Cardiac septum (tissue), 1 donor: Measurements from ENCODE around the gene SLC7A6. TPM values are rescaled to one million over a fixed set of nuclear protein-coding genes. Genes with fewer than 3 reads are reported as not detected.

Source experiments
- DNase-seq: peaks from one replicate; pipeline ENCODE4 v3.0.0-alpha.2; 2020; ENCODE audit warnings: low spot score
- intact Hi-C: fragments of 100-400 bp; cut with DNase I; formaldehyde crosslinking; loops from one replicate; pipeline ENCODE4 v1.14.0; 2022
- total RNA-seq: library from RNA; stranded (reverse); fragmentation: NEBNext Ultra II Directional; extraction: Animal tissue kit (Norgen Biotek cat#: 25700); gene quantifications from one replicate; pipeline ENCODE4 v1.2.1, GENCODE V29; 2021
- donor health status: DM: no; HTN: no; CAD: no.

SLC7A6 gene
- total RNA-seq, 1 donor from 2014 or later, result 42.4 TPM

DNA sequence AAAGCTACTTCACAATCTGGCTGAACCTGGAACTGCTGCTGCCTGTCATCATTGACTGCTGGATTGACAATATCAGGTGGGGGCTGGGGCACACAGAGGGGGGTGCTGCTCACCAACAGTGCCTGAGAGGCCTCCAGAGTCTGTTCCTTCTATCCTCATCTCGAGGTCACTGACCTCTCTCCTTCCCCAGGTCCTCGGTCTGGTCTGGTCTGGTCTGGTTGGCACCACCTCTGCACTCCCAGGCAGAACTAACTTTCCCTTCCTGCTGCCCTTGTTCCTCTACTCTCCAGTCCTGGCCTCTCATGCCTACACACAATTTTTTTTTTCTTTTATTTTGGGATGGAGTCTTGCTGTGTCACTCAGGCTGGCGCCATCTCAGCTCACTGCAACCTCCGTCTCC is 15.0 kb upstream of the SLC7A6 start:
- intact Hi-C loops, result loop anchor here (5.0 kb wide), 1 partner anchor 63 kb away; the partner anchor contains the start of genes PRMT7 and SLC7A6OS

DNA sequence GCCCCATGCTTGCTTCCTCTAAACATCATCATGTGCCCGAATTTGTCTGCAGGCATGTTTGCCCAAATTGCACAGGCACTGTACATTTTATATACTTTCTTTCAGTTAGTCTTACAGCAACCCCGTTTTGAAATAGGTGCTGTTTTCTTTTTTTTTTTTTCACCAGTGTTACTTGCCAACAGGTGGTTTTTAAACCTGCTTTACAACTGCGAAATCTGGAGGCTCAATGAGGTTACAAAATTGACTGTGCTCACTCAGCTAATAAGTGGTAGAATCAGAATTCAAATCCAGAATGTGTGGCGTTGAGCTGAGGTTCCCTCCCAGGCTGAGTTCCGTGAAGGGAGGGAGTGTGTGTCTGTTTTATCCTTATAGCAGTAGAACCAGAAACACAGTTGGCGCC is 13.4 kb upstream of the SLC7A6 start:
- DNase-seq, result no peak
- intact Hi-C loops, result no loop called here

More for the DNA sequence above, 15.0 kb upstream of the SLC7A6 start:
- no peak for DNase-seq

DNA sequence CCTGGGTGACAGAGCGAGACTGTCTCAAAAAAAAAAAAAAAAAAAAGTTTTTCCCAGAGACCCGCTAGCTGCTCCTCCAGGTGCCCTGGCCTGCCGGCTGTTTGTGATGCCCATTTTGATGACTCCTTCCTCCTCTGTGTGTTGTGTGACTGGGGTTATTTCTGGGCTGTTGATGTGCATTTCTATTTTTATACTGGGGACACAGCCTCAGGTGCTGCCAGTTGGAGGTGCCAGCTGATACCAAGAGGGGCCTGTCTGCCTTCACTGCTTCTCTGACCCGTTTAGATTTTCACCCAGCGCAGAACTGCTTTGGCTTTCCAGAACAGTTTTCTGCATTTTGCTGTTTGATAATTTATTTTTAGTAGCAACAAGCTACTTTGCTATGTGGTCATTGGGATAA is 12.5 kb upstream of the SLC7A6 start:
- intact Hi-C loops, result no loop called here
- no peak for DNase-seq

GRCh38 chr16:68252383-68252782 is 11.9 kb upstream of the SLC7A6 start:
- intact Hi-C loops, result no loop called here
- DNase-seq, result no peak

- DNase-seq, result no peak
- intact Hi-C loops, result no loop called here
Observed at GRCh38 chr16:68253721-68254120, 10.6 kb upstream of the SLC7A6 start.

GRCh38 chr16:68255712-68256111 is 8.6 kb upstream of the SLC7A6 start:
- DNase-seq, result no peak
- intact Hi-C loops, result no loop called here

DNA sequence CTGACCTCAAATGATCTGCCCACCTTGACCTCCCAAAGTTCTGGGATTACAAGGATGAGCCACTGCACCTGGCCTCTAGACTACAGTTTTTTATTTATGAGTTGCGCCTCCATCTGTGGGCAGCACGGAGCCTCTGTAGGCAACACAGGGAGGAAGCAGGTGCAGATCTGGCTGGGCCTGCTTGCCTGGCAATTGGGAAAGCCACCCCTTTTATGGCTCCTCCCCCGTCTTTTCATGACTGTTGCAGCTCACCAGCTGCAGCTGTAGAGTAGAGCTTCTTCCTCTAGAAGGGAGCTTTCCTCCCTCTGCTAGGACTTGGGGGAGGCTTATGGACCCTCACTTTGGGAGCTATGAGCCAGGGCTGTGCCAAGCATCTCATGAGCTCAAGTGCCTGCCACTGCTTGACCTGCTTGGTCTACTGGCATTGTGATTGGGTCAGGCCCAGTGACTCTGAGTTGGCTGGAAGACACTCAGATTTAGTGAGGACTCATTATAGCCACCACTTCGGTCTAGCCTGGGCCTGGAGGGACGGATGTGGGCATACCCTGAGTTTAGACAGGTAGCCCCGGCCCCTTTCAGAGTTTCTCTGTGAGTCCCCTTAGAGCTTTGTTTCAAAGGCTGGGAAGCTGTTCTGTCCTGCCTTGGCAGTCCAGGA is 6.9 kb upstream of the SLC7A6 start:
- intact Hi-C loops, result no loop called here
- no peak for DNase-seq

- intact Hi-C loops, result no loop called here
Observed at GRCh38 chr16:68257906-68258800, 6.2 kb upstream of the SLC7A6 start.

GRCh38 chr16:68259007-68259825 is 5.1 kb upstream of the SLC7A6 start:
- DNase-seq, result no peak
- intact Hi-C loops, result no loop called here

More at GRCh38 chr16:68257906-68258800, 6.2 kb upstream of the SLC7A6 start:
- no peak for DNase-seq

DNA sequence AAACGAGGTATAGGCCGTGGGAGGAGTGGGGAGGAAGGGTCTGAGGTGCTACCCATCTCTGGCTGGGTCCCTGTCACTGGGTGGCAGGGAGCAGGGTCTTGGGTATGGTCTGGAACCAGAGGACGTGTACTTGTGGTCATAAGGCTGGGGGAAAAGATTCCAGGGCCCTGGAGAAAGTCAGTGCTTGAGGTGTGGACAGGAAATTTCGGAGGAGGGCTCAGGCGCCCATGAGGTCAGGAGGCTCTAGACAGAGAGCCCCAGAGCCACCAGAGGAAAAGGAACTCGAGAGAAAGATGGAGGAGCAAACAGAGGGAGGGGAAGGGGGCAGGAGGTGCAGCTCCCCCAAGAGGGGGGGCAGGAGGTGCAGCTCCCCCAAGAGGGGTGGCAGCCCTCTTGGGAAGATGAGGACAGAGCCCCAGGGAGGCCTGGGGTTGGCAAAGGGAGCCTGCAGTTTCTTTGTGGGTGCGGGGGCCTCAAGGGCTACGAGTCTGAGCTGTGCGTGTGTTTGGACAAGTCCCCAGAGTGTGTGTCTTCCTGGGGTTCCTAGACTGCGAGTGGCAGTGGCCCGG is 683 bp upstream of the SLC7A6 start:
- intact Hi-C loops, result loop anchor here (1.0 to 5.0 kb wide), 3 partner anchors 17 to 48 kb away; partner anchors contain the start of gene PRMT7
- no peak for DNase-seq

DNA sequence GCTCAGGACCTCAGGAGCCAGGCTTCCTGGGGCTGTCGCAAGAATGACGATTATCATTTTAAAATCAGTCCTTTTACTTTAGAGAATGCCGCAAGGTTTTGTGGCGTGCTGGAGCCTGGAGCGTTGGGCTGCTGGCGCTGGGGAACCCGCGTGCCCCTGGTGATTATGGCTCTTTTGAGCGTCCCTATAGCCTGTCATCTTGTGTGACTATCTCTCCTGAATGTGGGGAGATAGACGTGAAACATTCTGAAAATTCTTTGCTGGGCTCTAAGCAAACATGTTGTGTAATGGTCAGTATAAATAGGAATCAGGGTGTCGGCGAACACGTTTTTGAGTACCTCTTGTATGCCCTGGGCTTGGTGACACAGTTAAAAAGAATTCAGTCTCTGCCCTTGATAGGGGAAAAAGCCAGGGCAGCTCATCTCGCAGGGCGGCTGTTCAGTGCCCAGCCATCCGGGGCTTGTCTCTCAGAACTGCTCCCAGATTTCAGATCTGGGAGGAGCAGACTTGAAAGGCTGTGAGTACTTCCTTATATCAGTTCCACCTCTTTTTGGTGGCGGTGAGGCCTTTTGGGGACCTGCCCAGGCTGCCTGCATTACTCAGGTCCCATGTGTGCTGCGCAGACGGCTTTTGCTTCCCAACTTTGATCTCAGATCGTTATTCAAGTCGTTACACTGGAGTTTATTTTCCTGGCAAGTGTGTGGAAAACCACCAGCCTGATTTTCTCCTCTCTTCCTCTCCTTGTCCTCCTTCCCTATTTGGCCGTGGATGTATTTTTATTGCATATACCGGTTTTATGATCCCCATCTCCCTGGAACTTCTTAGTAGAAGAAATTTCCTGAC is 973 bp downstream of the SLC7A6 start:
- DNase-seq, result peak; percentile 79
- intact Hi-C loops, result loop anchor here (2.0 kb wide), 1 partner anchor 18 kb away; no protein-coding TSS in a partner anchor

DNA sequence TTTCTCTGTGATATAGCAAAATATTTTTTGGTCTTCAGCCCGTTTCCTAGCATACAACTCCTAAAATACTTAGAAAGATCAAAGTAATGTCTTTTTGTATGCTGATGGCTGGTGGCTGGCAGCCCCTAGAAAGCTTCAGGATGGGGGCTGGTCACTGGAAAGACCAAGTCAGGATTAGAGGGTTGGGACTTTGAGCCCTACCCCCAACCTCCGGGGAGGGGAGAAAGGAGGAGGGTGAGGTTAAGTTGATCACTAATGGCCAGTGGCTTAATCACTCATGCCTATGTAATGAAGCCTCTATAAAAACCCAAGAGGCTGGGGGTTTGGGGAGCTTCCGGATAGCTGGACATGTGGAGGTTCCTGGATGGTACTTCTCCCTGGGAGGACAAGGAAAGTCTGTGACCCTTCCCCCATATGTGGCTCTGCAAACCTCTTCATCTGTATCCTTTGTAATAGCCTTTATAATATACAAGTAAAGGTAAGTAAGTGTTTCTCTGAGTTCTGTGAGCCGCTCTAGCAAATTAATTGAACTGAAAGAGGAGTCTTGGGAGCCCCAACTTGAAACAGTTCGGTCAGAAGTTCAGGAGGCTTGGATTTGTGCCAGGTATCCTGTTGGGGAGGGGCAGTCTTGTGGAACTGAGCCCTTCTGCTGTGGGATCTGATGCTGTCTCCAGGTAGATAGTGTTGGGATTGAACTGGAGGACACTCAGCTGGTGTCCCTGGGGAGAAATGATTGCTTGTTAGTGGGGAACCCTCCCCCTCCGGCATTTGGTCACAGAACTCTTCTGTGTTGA is 3.5 kb downstream of the SLC7A6 start:
- DNase-seq, result no peak
- intact Hi-C loops, result no loop called here

GRCh38 chr16:68269793-68270192 is 5.5 kb downstream of the SLC7A6 start:
- no peak for DNase-seq
- intact Hi-C loops, result no loop called here

DNA sequence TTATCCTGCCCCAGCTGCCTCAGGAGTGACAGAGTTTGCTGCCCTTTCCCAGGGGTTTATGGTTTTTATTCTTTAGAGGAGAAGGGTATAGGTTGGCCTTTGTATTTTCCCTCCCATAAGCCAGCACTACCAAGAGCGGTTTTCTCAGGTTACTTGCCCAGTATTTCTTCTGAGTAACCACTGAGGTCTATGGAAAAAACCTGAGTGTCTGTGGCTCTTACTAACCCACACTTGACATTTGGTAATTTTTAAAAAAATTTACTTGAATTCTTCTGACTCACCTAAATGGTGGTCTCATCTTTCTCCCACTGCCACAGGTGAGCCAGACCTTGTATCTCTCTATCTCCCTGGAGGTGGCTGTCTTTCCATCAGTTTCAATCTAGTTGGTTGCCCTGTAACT is 6.0 kb downstream of the SLC7A6 start:
- intact Hi-C loops, result no loop called here
- DNase-seq, result no peak

DNA sequence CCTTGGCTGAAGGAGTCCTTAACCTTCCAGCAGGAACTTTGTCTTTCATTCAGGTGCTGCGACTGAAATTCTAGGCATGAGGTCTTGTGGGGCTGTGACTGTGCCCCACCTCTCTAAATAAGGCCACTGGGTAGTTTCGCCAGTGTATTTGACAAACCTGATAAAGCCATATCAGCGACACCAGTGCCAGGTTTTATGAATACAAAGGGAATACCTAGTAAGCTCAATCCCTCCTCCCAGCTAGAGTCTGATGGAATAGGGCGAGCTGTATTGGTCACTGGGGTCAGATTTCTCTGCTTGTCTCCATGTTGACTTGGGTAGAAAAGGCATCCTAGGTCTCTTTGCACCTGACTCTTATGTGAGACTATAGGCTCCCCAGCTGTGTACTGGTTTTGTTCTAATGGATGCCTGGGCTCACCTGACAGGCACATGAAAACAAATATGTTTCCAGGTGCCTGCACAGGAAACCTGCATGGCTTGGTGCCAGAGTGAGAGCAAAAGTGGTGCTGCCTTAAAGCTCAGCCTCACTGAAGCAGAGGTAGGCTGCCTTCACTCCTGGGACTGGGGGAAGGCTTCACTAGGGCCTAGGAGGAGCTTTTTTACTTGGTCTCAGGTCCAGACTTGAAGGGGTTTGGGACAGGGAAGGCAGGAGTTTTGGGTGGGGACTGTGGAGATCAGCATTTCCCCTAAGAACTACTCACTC is 8.3 kb downstream of the SLC7A6 start:
- no peak for DNase-seq
- intact Hi-C loops, result no loop called here

- intact Hi-C loops, result no loop called here
- DNase-seq, result no peak
Observed at GRCh38 chr16:68273459-68273858, 9.1 kb downstream of the SLC7A6 start.

DNA sequence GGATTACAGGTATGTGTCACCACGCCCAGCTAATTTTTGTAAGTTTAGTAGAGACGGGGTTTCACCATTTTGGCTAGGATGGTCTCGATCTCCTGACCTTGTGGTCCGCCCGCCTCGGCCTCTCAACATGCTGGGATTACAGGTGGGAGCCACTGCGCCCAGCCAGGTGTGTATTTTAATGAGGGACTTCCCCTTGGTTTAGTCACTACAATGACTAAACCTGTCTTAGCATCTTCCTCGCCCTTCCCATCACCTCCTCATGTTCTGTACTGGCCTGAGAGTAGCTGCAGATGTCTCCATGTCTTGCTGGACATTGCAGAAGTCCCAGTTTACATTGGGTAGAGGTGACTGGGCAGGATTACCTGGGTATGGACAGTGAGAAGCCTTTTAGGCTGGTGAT is 9.6 kb downstream of the SLC7A6 start:
- intact Hi-C loops, result no loop called here
- DNase-seq, result no peak
